NCI-H2107 treated with DMSO at 0.1 percent for 48 hours (cell line): ENCODE data around the gene VIPR2.
"Not testable (repeated sequence)": the region's sequence is repeated elsewhere in the genome, so short reads cannot be mapped to it uniquely, and the experiment has no call there.

Experiments used
- DNase-seq: peaks from one replicate; lab custom pipeline; 2025; ENCODE audit not compliant: unreplicated experiment; lab: John Stamatoyannopoulos, UW

VIPR2 gene

DNA sequence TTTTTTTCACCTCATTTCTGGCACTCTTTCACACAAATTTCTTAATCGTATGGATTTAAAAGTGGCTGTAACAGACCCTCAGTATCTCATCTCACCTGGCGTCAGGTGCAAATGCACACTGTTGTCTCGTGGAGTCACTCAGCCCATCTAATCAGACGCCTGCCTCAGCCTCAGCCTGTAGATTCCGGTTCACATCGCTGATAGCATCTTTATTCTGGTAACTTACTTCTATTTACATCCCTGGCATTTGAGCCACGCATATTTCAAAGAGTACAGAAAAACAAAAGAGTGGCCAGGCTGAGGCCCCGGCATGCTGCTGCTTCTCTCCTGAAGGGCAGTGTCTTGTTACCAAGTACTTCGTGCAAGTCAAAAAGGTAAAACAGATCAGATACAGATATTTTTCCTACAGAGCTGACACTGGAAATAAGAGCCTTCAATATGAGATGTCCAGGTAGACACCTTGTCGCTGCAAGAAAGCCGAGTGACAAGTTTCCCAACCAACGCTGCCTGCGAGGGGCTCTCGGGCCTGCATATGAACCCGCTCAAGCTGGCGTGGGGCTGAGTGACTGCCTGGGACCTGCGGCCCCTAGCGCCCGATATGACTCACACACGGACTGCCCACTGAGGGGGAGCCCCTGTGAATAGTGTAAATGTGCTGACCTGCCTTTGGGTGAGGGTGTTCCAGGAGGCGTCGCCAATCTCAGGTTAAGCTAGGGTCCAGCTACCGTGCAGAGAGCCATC, 4.3 kb downstream of the VIPR2 start:
- DNase-seq, result no peak

DNA sequence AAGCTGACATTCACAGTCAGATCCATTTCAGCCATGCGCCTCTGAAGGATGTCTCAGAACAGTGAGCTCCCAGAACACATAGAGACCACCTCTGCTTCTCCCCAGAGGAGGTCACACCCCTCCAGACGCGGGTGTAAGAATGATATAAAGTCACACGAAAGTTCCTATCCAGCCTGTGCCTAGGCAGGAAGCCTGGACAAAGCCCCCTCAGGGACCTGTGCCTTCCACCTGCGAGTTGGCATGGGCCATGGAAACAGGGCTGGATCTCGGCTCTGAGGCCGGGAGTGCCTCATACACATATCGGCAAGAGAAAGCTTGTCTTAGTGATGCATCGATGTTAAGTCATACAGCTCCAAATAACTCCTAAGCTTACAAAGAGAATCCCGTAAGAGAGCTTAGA, 5.0 kb downstream of the VIPR2 start:
- no peak for DNase-seq

DNA sequence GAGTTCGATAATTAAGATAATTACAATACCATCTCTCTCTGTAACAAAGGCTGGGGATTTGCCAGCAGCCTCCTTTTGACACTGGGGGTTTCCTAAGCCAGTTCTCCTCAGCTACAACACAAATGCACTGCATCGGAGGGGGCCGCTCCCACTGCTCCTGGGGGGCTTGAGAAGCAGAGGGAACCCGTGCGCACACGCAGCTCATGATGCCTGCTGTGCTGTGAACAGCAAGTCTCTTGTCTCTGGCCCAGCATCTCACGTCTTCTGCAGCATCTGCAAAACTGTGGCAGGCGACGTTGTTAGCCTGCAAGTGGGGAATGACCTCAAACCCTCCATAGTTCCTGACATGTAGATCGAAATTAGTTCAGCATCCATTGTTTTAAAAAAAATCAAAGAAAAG, 5.5 kb downstream of the VIPR2 start:
- no peak for DNase-seq

DNA sequence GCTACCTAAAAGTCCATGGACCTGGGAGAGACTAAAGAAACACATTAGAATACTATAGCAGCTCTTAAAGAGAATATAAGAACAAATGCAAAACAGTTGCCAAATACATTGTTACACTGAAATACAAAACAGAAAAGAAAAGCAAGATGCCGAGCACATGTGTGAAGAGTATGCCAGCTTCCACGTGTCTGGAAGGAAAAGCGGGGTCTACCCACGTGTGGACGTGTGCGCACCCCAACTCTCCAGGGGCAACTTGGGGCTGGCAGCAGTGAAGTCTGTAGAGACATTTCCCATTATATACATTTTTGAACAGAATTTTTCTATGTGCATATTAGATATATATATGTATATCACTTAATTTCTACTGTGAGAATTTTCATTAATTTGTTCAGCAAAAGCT, 6.2 kb downstream of the VIPR2 start:
- DNase-seq, result no peak

DNA sequence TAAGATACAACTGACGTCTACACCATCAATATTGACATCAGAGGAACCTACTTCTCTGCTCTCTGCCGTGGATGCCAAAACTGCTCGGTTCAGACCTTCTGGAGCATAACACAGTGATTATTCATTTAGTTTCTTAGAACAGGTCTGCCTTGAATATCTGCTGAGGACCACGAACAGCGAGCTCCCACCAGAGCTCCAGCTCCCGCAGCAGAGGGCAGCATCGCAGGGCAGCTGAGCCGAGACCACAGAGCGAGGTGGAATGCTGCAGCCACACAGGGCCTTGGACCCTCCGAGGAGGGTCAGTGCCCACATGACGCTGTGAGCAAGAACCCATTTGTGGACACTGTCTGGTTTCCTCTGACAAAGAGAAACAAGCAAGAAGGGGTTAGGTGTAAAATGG, 6.8 kb downstream of the VIPR2 start:
- no peak for DNase-seq

DNA sequence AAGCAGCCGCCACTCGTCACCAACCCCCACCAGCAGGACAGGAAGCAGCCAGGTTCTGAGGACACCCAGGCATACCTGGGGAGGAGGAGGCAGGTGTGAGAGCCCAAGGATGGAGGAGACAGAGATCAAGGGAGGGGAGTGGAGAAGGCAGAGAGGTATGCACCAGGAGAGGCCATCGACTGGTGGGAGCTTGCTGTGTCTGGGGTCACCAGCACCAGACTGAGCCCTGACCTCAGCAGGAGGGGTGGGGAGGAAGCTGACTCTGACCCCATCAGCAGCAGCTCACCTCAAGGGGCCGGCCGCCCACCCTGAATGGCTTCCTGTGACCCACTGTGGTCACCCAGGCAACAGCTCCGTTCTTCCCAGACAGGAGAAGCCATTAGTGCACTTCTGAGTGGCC, 7.8 kb downstream of the VIPR2 start:
- DNase-seq, result no peak

DNA sequence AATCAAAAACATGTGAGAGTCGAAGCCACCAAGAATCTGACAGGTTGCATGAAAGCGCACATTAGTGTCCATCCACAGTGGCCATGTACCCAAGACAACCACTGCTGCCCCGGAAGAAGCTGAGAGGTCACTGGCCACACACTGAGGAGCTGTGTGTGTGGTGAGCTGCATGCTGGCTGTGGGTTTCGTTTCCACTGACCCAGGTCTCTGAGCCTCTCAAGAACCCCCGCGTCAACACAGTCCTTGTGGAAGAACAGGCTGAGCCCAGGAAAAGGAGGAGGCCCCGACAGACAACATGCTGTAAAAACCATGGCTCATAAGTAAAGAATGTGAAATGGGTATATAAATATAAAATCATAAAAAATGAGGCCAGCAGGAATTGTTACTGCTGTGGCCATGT, 8.2 kb downstream of the VIPR2 start:
- DNase-seq, result no peak

DNA sequence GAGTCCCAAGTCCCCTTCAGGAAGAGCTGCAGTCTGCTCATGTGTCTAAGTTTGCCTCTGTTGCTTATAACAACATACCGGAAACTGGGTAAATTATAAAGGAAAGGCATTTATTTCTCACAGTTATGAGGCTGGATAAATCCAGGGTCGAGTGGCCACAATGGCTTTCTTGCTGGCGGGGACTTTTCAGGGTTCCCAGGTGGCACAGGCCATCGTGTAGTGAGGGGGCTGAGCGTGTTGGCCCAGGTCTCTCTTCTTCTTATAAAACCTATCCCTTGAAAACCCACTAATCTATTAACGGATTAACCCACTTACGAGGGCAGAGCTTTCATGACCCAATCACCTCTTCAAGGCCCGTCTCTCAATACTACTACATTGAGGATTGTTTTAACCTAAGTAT, 8.7 kb downstream of the VIPR2 start:
- DNase-seq, result no peak

DNA sequence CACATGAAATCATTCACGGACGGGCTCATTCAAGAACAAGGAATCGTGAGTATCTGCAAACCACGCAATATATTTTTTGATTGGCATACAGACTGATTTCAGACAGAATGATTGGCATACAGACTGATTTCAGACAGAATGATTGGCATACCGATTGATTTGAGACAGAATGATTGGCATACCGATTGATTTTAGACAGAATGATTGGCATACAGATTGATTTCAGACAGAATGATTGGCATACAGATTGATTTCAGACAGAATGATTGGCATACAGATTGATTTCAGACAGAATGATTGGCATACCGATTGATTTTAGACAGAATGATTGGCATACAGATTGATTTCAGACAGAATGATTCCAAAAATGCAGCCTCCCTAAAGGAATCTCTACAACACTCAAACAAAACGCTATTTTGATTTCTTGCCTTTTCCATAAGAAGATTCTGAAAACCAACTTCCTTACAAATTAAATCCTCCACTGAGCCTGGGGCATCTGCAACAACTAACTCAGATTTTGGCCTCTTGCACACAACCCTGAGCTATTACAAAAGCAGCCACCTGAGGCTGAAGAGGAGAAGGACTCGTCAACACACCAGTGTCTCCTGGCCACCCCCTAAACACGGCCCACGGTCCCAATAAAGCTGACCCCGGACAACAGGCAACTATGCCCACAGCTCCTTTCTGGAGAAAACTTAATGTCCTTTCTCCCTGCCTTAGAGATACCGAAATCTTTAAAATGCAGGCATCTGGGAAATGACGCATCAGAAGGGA, 11.8 kb downstream of the VIPR2 start:
- DNase-seq, result not testable (repeated sequence)

DNA sequence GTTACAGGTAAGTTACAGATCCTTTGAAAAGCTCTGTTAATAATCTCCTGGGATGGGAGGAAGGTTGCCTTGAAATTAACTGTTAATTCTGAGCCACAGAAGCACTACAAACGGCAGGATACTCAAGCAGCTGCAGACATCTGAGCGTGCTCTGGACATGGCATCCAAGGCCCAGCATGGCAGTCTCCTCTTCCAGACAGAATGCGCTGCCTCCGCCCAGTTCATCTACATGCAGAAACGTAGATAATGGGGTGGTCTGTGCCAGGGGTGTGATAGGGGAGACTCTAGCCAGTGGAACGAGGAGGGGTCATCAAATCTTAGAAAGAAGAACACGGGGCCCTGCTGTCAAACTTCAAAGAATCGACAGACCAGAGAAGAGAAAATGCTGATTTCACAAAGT, 13.8 kb downstream of the VIPR2 start:
- DNase-seq, result no peak

DNA sequence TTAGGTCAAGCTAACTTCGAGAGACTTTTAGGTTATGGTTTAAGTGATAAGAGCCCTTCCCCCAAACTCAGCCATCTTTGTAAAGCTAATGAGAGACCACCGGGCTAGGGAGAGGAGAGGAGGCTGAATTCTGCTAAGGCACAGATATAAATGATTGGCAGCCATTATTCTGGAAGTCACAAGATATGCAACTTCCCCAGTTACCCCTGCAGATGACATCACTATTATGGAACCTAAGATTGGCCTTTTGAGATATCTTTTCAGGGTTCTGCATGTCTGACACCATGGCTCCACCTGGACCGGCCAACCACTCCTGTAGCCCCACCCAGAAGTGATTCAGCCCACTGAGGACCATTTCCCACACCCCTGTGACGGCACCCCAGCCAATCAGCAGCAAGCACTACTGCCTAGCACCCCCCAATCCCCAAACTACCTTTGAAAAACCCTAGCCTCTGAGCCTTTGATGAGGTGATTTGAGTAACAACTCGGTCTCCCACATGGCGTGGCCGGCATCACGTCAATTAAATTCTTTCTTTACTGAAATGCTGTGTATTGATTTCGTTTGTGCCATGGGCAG, 14.4 kb downstream of the VIPR2 start:
- no peak for DNase-seq

DNA sequence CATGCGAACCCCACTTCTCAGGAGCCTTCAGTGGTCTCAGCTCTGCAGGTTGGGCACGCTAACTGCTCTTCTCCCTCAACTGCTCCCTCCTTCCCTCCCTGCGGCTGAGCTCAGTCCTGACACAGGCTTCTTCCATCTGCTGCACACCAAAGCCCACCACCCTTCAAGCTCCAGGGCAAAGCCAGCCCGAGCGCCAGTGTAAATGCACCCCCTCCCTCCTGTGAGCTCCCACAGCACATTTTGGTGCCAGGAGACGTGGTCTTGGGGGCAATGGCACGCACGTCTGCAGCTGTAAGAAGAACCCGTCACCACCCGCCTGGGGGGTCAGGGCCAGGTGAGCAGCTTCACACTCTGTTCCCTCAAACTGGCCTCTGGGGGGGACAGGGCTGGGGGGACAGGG, 15.9 kb downstream of the VIPR2 start:
- DNase-seq, result no peak

DNA sequence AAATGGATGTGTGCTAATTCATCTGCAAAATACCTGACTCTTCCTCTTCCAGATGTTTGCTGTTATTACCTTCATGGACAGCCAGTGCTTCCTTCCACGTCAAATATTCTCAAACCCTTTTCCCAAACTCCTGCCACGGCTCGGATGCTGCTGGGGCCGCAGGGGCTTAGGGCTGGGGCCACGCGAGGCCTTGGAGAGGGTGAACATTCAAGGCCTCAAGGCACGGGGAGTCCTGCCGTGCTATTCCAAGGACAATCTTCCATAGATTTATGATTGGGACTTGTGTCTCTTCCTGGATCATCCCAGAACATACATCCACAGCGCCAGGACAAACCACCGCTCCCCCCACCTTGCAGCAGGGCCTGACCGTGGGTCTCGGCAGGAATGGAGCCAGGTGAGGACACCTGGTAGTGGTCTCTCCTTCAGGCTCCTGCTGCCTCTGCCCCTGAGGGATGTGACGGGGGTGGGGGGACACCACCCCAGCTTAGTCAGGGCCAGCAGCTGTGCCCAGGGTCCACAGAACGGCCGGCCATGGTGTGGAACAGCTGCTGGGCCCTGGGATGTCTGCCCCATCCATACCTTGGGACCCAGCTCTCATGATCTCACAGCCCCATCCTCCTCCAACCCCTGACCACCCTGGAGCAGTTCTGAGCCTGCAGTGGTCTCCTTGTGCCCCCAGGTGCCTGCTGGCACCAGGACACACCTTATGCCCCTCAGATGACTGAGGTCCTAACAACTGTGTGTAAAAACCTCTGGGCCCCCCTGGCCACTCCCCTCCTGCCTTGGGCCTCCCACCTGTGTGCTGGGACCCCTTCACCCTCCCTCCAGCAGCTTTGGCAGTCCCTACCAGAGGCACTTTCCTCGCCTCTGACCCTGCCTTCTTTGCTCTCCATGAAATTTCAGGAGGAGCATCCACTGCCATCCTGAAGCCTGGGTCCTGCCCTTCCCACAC, 16.7 kb downstream of the VIPR2 start:
- no peak for DNase-seq

DNA sequence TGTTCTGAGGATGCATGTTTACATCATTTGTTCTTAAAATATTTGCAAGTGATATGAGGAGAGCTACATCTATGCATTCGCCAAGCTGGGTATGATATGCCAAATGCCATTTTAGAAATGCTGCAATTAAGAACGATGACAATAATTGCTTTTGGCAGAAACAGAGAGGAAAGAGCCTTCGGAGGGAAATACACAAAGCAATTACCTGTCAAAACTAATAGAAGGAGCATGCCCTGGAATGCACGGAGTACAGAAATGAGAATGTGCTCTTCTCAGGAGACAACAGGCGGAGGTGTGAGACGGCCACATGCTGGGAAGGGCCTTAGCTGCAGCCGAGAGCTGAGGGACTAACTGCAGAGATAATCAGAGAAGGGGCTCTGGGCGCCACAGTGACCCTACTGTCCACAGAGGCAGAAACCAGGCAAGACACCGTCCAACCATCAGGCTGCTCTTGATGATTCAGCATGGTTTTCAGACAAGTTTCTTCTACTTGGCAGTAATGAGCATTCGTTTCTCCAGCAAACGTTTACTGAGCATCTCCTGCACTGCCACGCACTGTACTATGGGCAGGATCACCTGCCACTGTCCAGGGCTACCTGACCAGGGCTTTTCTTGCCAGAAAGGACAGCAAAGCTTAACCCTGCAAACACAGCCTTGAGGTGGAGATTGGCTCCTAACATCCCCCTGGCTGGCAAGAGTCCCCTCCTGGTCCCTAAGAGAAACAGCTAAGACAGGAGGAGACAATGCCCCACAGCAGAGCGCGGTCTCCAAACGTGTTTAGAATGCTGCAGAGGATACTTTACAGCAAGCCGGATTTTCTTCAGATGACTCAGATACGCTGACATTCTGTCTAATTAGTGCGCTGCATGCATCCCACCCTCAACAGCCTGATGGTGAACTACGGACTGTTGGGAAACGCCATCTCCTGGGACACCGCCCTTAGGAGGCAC, 18.1 kb downstream of the VIPR2 start:
- no peak for DNase-seq

DNA sequence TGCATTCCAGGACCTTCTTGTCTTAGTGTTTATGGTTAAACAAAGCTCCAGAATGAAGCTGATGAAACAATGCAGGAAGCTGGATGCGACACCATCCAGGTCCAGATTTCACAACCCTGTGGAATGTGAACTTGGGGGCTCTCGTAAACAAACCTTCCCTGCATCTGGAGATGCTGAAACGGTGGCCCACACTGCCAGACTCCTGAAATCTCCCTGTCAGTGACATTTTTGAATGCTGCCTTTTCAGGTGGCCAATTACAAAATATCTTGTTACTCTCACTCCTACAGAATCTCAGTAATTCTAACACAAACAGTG, 18.8 kb downstream of the VIPR2 start:
- DNase-seq, result no peak

DNA sequence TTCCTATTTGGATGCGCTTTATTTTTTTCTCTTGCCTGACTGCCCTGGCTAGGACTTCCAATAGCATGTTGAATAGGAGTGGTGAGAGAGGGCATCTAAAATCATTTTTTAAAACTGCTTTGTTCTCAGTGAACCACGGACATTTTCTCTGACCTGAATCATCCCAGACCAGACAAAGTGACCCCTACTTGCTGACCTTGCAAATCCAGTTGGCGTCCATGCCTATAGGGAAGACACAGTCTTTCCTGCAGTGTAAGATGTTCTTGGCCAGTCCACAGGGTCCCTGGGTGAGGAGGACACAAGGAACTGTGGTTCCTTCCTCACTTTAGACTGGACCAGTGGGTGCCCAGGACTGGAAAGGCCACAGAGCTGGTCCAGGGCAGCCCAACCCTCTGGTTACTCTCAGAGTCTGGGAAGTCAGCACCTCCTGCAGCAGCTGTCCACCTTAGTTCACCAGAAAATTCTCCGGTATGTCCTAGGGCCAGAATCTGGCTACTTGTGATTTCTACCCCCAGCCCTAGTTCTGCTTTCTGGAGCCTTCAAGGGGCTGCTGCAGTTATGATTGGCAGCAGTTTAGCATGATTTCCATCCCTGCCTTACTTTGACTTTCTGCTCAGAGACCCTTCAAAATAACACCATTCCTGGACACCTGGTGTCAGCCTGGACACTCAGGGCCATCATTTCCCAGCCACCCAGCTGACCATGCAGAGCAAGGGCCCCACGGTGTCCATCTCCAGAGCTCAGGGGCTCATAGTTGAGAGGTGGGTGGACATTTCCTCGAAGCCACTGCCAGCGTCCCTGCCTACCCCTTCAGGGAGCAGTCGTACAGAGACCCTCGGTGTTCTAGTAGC, 19.3 kb downstream of the VIPR2 start:
- DNase-seq, result no peak

DNA sequence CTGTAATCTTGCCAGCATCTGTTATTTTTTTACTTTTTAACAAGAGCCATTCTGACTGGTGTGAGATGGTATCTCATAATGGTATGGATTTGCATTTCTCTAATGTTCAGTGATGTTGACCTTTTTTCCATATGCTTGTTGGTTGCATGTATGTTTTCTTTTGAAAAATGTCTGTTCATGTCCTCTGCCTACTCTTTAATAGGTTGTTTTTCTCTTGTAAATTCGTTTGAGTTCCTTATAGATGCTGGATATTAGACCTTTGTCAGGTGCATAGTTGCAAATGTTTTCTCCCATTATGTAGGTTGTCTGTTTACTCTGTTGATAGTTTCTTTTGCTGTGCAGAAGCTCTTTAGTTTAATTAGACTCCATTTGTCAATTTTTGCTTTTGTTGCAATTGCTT, 20.9 kb downstream of the VIPR2 start:
- not testable (repeated sequence) for DNase-seq

DNA sequence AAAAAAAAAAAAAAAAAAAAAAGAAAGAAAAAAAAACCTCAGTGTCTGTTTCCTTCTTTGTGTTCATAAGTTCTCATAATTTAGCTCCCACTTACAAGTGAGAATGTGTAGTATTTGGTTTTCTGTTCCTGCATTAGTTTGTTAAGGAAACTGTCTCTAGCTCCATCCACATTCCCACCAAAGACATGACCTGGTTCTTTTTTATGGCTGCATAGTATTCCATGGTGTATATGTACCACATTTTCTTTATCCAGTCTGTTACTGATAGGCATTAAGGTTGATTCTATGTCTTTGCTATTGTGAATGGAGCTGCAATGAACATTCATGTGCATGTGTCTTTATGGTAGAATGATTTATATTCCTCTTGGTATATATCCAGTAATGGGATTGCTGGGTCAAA, 21.4 kb downstream of the VIPR2 start:
- DNase-seq, result not testable (repeated sequence)

DNA sequence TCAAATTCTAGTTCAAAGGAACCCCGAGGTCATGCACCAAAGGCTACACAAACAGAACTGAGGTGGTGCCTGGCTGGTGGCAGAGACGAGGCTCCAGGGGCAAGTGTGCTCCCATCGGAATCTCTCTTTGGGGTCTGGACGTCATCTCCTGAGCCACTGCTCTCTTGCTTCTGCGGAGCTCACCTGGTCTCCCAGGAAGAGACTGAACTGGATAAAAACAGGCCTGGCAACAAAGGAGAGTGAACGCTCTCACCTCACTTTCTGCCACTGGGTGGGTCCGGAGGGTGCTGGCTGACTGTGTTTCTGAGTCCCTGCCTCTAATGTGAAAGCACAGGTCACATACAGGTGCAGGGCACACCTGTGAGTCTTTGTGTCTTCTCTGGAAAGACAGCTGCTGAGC, 22.4 kb downstream of the VIPR2 start:
- DNase-seq, result no peak
